WTC11 (cell line): ENCODE measurements around the gene DCST2. TPM values are rescaled to one million over a fixed set of nuclear protein-coding genes. Genes with fewer than 3 reads are reported as not detected.

Experiments used
- ERG ChIP-seq: fragments of 250-450 bp; sonication (Bioruptor Pico); IDR thresholded peaks from 2 replicates; pipeline ENCODE4 v1.8.0; 2021; ENCODE audit warnings: mild to moderate bottlenecking
- ESRRA ChIP-seq: sonication (generic); formaldehyde crosslinking; IDR thresholded peaks from 2 replicates; pipeline ENCODE4 v1.8.1; 2022; ENCODE audit warnings: mild to moderate bottlenecking, missing genetic modification reagents, borderline replicate concordance
- ETV6 ChIP-seq: sonication (generic); formaldehyde crosslinking; IDR thresholded peaks from 2 replicates; pipeline ENCODE4 v1.8.1; 2022; ENCODE audit warnings: mild to moderate bottlenecking, missing genetic modification reagents
- GABPB1 ChIP-seq: sonication (generic); formaldehyde crosslinking; IDR thresholded peaks from 2 replicates; pipeline ENCODE4 v1.8.1; 2023; ENCODE audit warnings: mild to moderate bottlenecking, missing genetic modification reagents
- IRF2 ChIP-seq: sonication (generic); formaldehyde crosslinking; IDR thresholded peaks from 2 replicates; pipeline ENCODE4 v1.8.0; 2022; ENCODE audit warnings: low read depth, missing genetic modification reagents, borderline replicate concordance
- JAZF1 ChIP-seq: fragments of 250-450 bp; sonication (Bioruptor Pico); IDR thresholded peaks from 2 replicates; pipeline ENCODE4 v1.9.0; 2021; ENCODE audit warnings: moderate library complexity, mild to moderate bottlenecking, inconsistent platforms
- MLX ChIP-seq: sonication (generic); formaldehyde crosslinking; IDR thresholded peaks from 2 replicates; pipeline ENCODE4 v1.8.1; 2023; ENCODE audit warnings: mild to moderate bottlenecking, missing genetic modification reagents, moderate library complexity
- MXD4 ChIP-seq: fragments of 250-450 bp; sonication (Bioruptor Pico); IDR thresholded peaks from 2 replicates; pipeline ENCODE4 v1.8.0; 2021; ENCODE audit warnings: mild to moderate bottlenecking, moderate library complexity, borderline replicate concordance
- NFATC4 ChIP-seq: fragments of 250-450 bp; sonication (Bioruptor Pico); IDR thresholded peaks from 2 replicates; pipeline ENCODE4 v1.9.0; 2021; ENCODE audit warnings: mild to moderate bottlenecking
- NR3C1 ChIP-seq: sonication (generic); formaldehyde crosslinking; conservative IDR thresholded peaks from 2 replicates; pipeline ENCODE4 v1.8.1; 2023; ENCODE audit warnings: low read depth, mild to moderate bottlenecking, missing genetic modification reagents
- OVOL2 ChIP-seq: fragments of 250-450 bp; sonication (Bioruptor Pico); IDR thresholded peaks from 2 replicates; pipeline ENCODE4 v1.9.0; 2021; ENCODE audit warnings: mild to moderate bottlenecking, borderline replicate concordance
- RELA ChIP-seq: sonication (generic); formaldehyde crosslinking; IDR thresholded peaks from 2 replicates; pipeline ENCODE4 v1.8.1; 2022; ENCODE audit warnings: missing genetic modification reagents, mild to moderate bottlenecking, borderline replicate concordance
- TP53 ChIP-seq: sonication (generic); formaldehyde crosslinking; IDR thresholded peaks from 2 replicates; pipeline ENCODE4 v1.8.1; 2023; ENCODE audit warnings: mild to moderate bottlenecking, missing genetic modification reagents
- USF2 ChIP-seq: sonication (generic); formaldehyde crosslinking; IDR thresholded peaks from 2 replicates; pipeline ENCODE4 v1.8.1; 2023; ENCODE audit warnings: mild to moderate bottlenecking, missing genetic modification reagents, moderate library complexity
- ZMAT4 ChIP-seq: fragments of 250-450 bp; sonication (Bioruptor Pico); IDR thresholded peaks from 2 replicates; pipeline ENCODE4 v1.9.0; 2021; ENCODE audit warnings: mild to moderate bottlenecking
- ZNF423 ChIP-seq: fragments of 250-450 bp; sonication (Bioruptor Pico); IDR thresholded peaks from 2 replicates; pipeline ENCODE4 v2.1.2; 2022; ENCODE audit warnings: mild to moderate bottlenecking, moderate library complexity
- total RNA-seq: library from RNA; stranded (reverse); gene quantifications from 3 replicates; pipeline ENCODE4 v1.2.3, GENCODE V29; 2021
- TF ChIP-seq, protein P1 (sequence below): fragments of 250-450 bp; sonication (Bioruptor Pico); IDR thresholded peaks from 2 replicates; pipeline ENCODE4 v1.9.0; 2021; ENCODE audit warnings: mild to moderate bottlenecking, borderline replicate concordance
- TF ChIP-seq, protein P2 (sequence below): sonication (generic); formaldehyde crosslinking; IDR thresholded peaks from 2 replicates; pipeline ENCODE4 v1.8.0; 2022; ENCODE audit warnings: missing genetic modification reagents
- TF ChIP-seq, protein P3 (sequence below): sonication (generic); formaldehyde crosslinking; conservative IDR thresholded peaks from 2 replicates; pipeline ENCODE4 v1.8.1; 2022; ENCODE audit warnings: mild to moderate bottlenecking, missing genetic modification reagents
- TF ChIP-seq, protein P4 (sequence below): sonication (generic); formaldehyde crosslinking; IDR thresholded peaks from 2 replicates; pipeline ENCODE4 v1.8.1; 2022; ENCODE audit warnings: missing genetic modification reagents, borderline replicate concordance
- TF ChIP-seq, protein P5 (sequence below): sonication (generic); formaldehyde crosslinking; IDR thresholded peaks from 2 replicates; pipeline ENCODE4 v1.8.0; 2022; ENCODE audit warnings: mild to moderate bottlenecking, missing genetic modification reagents

The DCST2 gene
- total RNA-seq, 1 experiment from 2014 or later = 0.83 TPM

GRCh38 chr1:155080312-155081228, 47.0 kb upstream of the DCST2 start (continued):
- no peak for TF ChIP-seq NR3C1
- no peak for TF ChIP-seq NFATC4 (CRISPR knock-in tag)
- no peak for TF ChIP-seq MXD4 (CRISPR knock-in tag)
- TF ChIP-seq, protein P1, sequence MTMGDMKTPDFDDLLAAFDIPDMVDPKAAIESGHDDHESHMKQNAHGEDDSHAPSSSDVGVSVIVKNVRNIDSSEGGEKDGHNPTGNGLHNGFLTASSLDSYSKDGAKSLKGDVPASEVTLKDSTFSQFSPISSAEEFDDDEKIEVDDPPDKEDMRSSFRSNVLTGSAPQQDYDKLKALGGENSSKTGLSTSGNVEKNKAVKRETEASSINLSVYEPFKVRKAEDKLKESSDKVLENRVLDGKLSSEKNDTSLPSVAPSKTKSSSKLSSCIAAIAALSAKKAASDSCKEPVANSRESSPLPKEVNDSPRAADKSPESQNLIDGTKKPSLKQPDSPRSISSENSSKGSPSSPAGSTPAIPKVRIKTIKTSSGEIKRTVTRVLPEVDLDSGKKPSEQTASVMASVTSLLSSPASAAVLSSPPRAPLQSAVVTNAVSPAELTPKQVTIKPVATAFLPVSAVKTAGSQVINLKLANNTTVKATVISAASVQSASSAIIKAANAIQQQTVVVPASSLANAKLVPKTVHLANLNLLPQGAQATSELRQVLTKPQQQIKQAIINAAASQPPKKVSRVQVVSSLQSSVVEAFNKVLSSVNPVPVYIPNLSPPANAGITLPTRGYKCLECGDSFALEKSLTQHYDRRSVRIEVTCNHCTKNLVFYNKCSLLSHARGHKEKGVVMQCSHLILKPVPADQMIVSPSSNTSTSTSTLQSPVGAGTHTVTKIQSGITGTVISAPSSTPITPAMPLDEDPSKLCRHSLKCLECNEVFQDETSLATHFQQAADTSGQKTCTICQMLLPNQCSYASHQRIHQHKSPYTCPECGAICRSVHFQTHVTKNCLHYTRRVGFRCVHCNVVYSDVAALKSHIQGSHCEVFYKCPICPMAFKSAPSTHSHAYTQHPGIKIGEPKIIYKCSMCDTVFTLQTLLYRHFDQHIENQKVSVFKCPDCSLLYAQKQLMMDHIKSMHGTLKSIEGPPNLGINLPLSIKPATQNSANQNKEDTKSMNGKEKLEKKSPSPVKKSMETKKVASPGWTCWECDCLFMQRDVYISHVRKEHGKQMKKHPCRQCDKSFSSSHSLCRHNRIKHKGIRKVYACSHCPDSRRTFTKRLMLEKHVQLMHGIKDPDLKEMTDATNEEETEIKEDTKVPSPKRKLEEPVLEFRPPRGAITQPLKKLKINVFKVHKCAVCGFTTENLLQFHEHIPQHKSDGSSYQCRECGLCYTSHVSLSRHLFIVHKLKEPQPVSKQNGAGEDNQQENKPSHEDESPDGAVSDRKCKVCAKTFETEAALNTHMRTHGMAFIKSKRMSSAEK (CRISPR knock-in tag) = no peak
- TF ChIP-seq ZMAT4 (CRISPR knock-in tag) = no peak
- no peak for TF ChIP-seq OVOL2
- no peak for TF ChIP-seq GABPB1 (CRISPR knock-in tag)
- TF ChIP-seq USF2 = peak; percentile 100
- no peak for TF ChIP-seq MLX (CRISPR knock-in tag)
- TF ChIP-seq TP53 = 0 out of 2 replicates have a peak, but pooled peaks have one; percentile 79
- TF ChIP-seq ZNF423 = no peak
- TF ChIP-seq, protein P2, sequence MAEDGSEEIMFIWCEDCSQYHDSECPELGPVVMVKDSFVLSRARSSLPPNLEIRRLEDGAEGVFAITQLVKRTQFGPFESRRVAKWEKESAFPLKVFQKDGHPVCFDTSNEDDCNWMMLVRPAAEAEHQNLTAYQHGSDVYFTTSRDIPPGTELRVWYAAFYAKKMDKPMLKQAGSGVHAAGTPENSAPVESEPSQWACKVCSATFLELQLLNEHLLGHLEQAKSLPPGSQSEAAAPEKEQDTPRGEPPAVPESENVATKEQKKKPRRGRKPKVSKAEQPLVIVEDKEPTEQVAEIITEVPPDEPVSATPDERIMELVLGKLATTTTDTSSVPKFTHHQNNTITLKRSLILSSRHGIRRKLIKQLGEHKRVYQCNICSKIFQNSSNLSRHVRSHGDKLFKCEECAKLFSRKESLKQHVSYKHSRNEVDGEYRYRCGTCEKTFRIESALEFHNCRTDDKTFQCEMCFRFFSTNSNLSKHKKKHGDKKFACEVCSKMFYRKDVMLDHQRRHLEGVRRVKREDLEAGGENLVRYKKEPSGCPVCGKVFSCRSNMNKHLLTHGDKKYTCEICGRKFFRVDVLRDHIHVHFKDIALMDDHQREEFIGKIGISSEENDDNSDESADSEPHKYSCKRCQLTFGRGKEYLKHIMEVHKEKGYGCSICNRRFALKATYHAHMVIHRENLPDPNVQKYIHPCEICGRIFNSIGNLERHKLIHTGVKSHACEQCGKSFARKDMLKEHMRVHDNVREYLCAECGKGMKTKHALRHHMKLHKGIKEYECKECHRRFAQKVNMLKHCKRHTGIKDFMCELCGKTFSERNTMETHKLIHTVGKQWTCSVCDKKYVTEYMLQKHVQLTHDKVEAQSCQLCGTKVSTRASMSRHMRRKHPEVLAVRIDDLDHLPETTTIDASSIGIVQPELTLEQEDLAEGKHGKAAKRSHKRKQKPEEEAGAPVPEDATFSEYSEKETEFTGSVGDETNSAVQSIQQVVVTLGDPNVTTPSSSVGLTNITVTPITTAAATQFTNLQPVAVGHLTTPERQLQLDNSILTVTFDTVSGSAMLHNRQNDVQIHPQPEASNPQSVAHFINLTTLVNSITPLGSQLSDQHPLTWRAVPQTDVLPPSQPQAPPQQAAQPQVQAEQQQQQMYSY = no peak
- TF ChIP-seq, protein P3, sequence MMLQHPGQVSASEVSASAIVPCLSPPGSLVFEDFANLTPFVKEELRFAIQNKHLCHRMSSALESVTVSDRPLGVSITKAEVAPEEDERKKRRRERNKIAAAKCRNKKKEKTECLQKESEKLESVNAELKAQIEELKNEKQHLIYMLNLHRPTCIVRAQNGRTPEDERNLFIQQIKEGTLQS (CRISPR knock-in tag) = no peak
- no peak for TF ChIP-seq ESRRA (CRISPR knock-in tag)
- no peak for TF ChIP-seq JAZF1
- TF ChIP-seq, protein P4, sequence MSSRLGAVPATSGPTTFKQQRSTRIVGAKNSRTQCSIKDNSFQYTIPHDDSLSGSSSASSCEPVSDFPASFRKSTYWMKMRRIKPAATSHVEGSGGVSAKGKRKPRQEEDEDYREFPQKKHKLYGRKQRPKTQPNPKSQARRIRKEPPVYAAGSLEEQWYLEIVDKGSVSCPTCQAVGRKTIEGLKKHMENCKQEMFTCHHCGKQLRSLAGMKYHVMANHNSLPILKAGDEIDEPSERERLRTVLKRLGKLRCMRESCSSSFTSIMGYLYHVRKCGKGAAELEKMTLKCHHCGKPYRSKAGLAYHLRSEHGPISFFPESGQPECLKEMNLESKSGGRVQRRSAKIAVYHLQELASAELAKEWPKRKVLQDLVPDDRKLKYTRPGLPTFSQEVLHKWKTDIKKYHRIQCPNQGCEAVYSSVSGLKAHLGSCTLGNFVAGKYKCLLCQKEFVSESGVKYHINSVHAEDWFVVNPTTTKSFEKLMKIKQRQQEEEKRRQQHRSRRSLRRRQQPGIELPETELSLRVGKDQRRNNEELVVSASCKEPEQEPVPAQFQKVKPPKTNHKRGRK (CRISPR knock-in tag) = no peak
- TF ChIP-seq ETV6 (CRISPR knock-in tag) = peak; percentile 71; the same call in 1 of the 2 replicates
- TF ChIP-seq ERG = no peak
- TF ChIP-seq IRF2 = no peak
- TF ChIP-seq RELA (CRISPR knock-in tag) = no peak
- TF ChIP-seq, protein P5, sequence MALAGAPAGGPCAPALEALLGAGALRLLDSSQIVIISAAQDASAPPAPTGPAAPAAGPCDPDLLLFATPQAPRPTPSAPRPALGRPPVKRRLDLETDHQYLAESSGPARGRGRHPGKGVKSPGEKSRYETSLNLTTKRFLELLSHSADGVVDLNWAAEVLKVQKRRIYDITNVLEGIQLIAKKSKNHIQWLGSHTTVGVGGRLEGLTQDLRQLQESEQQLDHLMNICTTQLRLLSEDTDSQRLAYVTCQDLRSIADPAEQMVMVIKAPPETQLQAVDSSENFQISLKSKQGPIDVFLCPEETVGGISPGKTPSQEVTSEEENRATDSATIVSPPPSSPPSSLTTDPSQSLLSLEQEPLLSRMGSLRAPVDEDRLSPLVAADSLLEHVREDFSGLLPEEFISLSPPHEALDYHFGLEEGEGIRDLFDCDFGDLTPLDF = peak; percentile 35; the same call in 1 of the 2 replicates
